Body of pancreas (tissue), 4 donors: Measurements from ENCODE around the gene UBTD1. TPM values are rescaled to one million over a fixed set of nuclear protein-coding genes. Genes with fewer than 3 reads are reported as not detected.

Experiments
- ATAC-seq: fragments of 150-250 bp; one replicate; pipeline ENCODE4 v1.9.1; 2016
- DNase-seq, 4 donors: peaks; one replicate each; pipeline ENCODE4 v3.0.0-alpha.2; 2019
- H3K27ac ChIP-seq, 4 donors: fragments of 200-600 bp; sonication (generic); 1 replicate in 3 of 4; 2 replicates in 1 of 4; pipeline versions ENCODE4 v1.5.1 to v1.6.1; 2016 to 2019; ENCODE audit warnings: mild to moderate bottlenecking in 1 of 4, mixed read lengths in 1 of 4, moderate library complexity in 1 of 4
- H3K27me3 ChIP-seq, 2 donors: fragments of 200-600 bp; sonication (generic); one replicate each; pipeline ENCODE4 v1.6.0; 2016; ENCODE audit warnings: mild to moderate bottlenecking in 1 of 2
- H3K36me3 ChIP-seq, 2 donors: fragments of 200-600 bp; sonication (generic); replicated peaks in 1 of 2; 2 replicates each; pipeline ENCODE4 v1.5.1; 2016; ENCODE audit warnings: low read depth in 2 of 2; ENCODE audit not compliant: insufficient read depth in 1 of 2
- H3K4me1 ChIP-seq: fragments of 200-600 bp; sonication (generic); one replicate; pipeline ENCODE4 v1.6.0; 2016
- H3K4me3 ChIP-seq, 2 donors: fragments of 200-600 bp; sonication (generic); 1 replicate in 1 of 2; 2 replicates in 1 of 2; pipeline ENCODE4 v1.5.1; 2016 to 2019
- H3K9me3 ChIP-seq, 3 donors: fragments of 200-600 bp; sonication (generic); 1 replicate in 2 of 3; 2 replicates in 1 of 3; pipeline ENCODE4 v1.5.1; 2016
- POLR2A ChIP-seq, 3 donors: fragments of 450-650 bp; IDR thresholded peaks; one replicate each; pipeline ENCODE4 v1.6.1; 2016; ENCODE audit warnings: antibody characterized with exemption in 3 of 3, mild to moderate bottlenecking in 2 of 3
- WGBS, 2 donors: methylation state at CpG; one replicate each; pipeline ENCODE4 v1.1.5; 2017; 5-methylcytosine and 5-hydroxymethylcytosine counted together
- intact Hi-C: fragments of 100-400 bp; cut with DNase I; formaldehyde crosslinking; loops from one replicate; pipeline ENCODE4 v1.15.1; 2023
- total RNA-seq, 2 donors: library from RNA; depleted of rRNA; stranded (reverse); fragments of >200 nt; gene quantifications; one replicate each; pipeline ENCODE4 v1.1.0, GENCODE V29; 2016
- TF ChIP-seq, protein P1 (sequence below), 7 experiments: fragments of 450-650 bp in 4 of 7; fragments of 200-600 bp in 3 of 7; sonication (generic) in 3 of 7; IDR thresholded peaks; one replicate each; pipeline ENCODE4 v1.5.1; 2016 to 2019; ENCODE audit warnings: antibody characterized with exemption in 7 of 7

The UBTD1 gene
- total RNA-seq, 2 donors from 2014 or later, result 9.1 to 33.9 TPM

- 87 to 100% methylated on average over 1 of the region's 1 CpG for WGBS, 2 donors
- intact Hi-C loops, result no loop called here
- H3K27me3 ChIP-seq, result no peaks in the 10 kb centered on the region
- no peak for TF ChIP-seq POLR2A (IDR thresholded peaks at IDR 0.05)
- TF ChIP-seq, protein P1, sequence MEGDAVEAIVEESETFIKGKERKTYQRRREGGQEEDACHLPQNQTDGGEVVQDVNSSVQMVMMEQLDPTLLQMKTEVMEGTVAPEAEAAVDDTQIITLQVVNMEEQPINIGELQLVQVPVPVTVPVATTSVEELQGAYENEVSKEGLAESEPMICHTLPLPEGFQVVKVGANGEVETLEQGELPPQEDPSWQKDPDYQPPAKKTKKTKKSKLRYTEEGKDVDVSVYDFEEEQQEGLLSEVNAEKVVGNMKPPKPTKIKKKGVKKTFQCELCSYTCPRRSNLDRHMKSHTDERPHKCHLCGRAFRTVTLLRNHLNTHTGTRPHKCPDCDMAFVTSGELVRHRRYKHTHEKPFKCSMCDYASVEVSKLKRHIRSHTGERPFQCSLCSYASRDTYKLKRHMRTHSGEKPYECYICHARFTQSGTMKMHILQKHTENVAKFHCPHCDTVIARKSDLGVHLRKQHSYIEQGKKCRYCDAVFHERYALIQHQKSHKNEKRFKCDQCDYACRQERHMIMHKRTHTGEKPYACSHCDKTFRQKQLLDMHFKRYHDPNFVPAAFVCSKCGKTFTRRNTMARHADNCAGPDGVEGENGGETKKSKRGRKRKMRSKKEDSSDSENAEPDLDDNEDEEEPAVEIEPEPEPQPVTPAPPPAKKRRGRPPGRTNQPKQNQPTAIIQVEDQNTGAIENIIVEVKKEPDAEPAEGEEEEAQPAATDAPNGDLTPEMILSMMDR (IDR thresholded peaks at IDR 0.05), result no peak
- H3K4me3 ChIP-seq, result no peak overlapping the region
- no peak for DNase-seq
- no peak for ATAC-seq
- H3K9me3 ChIP-seq, result no peaks in the 10 kb centered on the region
- H3K4me1 ChIP-seq, result peaks cover 11% of the 10 kb centered on the region
- no peaks in the 10 kb centered on the region for H3K36me3 ChIP-seq
- H3K27ac ChIP-seq, result no peak overlapping the region
These were observed 101.9 kb downstream of the UBTD1 start for GRCh38 chr10:97600616-97601015.

- Histone ChIP-seq H3K27ac (no peak overlapping the region), H3K27me3 (no peaks in the 10 kb centered on the region), H3K4me3 (no peak overlapping the region), H3K9me3 (no peaks in the 10 kb centered on the region), H3K36me3 (no peaks in the 10 kb centered on the region), H3K4me1 (peaks cover 4% of the 10 kb centered on the region)
- no peak for DNase-seq
- WGBS, 2 donors, result 72 to 94% methylated on average over 6 to 21 of the region's 21 CpGs
- no peak for ATAC-seq
- TF ChIP-seq POLR2A (IDR thresholded peaks at IDR 0.05), result no peak
- TF ChIP-seq, protein P1 (IDR thresholded peaks at IDR 0.05), result no peak
- intact Hi-C loops, result no loop called here
These were observed 102.8 kb downstream of the UBTD1 start for GRCh38 chr10:97601268-97602215.

DNA sequence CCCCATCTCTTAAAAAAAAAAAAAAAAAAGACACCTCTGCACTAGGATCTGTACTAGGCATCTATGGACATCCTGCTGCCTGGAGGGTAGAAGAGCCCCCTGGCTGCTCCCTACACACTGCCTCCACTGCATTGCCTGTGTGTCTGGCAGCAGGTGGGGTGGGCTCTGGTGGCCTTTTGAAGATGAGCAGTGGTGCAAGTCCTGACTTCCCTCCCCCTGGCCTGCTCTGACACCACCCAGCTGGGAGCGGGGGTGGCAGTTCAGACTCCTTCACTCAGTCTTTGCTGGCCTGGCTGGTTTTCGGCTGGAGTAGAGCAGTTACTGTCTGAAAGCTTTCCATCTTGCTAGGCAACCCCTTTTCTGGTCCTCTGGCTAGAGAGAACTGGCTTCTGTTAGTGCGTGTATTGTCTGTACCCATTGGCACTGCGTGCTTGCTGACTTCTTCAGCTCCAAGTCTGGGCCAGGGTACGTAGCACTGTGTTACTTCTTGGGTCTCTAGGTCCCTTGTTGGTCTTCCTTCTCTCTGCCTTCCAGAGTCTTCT lies 108.4 kb downstream of the UBTD1 start:
- no peaks in the 10 kb centered on the region for H3K9me3 ChIP-seq
- DNase-seq, result no peak
- H3K4me1 ChIP-seq, result no peaks in the 10 kb centered on the region
- H3K4me3 ChIP-seq, result no peak overlapping the region
- intact Hi-C loops, result no loop called here
- H3K36me3 ChIP-seq, result no peaks in the 10 kb centered on the region
- 91 to 92% methylated on average over 5 of the region's 5 CpGs for WGBS, 2 donors
- no peak overlapping the region for H3K27ac ChIP-seq
- no peaks in the 10 kb centered on the region for H3K27me3 ChIP-seq
- no peak for TF ChIP-seq POLR2A (IDR thresholded peaks at IDR 0.05)
- TF ChIP-seq, protein P1 (IDR thresholded peaks at IDR 0.05), result no peak
- ATAC-seq, result no peak

- Histone ChIP-seq H3K36me3 (no peaks in the 10 kb centered on the region), H3K4me1 (no peaks in the 10 kb centered on the region), H3K27me3 (no peaks in the 10 kb centered on the region), H3K27ac (no peak overlapping the region), H3K4me3 (no peak overlapping the region), H3K9me3 (no peaks in the 10 kb centered on the region)
- no peak for DNase-seq
- TF ChIP-seq POLR2A (IDR thresholded peaks at IDR 0.05), result no peak
- TF ChIP-seq, protein P1 (IDR thresholded peaks at IDR 0.05), result no peak
- intact Hi-C loops, result no loop called here
- ATAC-seq, result no peak
- 86 to 89% methylated on average over 7 to 11 of the region's 13 CpGs for WGBS, 2 donors
These were observed 110.4 kb downstream of the UBTD1 start for GRCh38 chr10:97608991-97609561.
